K562 (cell line): ENCODE data around the gene KIT. TPM values are rescaled to one million over a fixed set of nuclear protein-coding genes. Genes with fewer than 3 reads are reported as not detected.

Experiments
- ATAC-seq: fragments of 200-7000 bp; cut with Tn5 transposase; 3 replicates; pipeline ENCODE4 v1.9.1; 2020; ENCODE audit warnings: moderate library complexity
- BruUV-seq: library from RNA; stranded (reverse); fragments of 400-500 nt; replicated peaks from 2 replicates; lab custom pipeline; 2021; lab: Mats Ljungman, UMichigan
- CTCF ChIA-PET: fragments of 300-600 bp; formaldehyde crosslinking; extraction: SDS; loops from one replicate; lab custom pipeline; 2021; ENCODE audit warnings: low intra/inter-chr PET ratio; lab: Yijun Ruan, JAX
- POLR2A ChIA-PET: fragments of 300-600, 350-650 bp; sonication (Branson Sonifier 250); formaldehyde crosslinking; extraction: SDS; loops from one replicate; lab custom pipeline; 2021; ENCODE audit warnings: antibody characterized with exemption, inconsistent platforms; lab: Yijun Ruan, JAX
- DNase-seq, 4 experiments: peaks; one replicate each; pipeline versions ENCODE4 v3.0.0 to v3.0.0-alpha.2; 2011 to 2018; ENCODE audit warnings: low spot score in 3 of 4, mixed read lengths in 3 of 4; ENCODE audit errors: extremely low read depth in 1 of 4
- FAIRE-seq: peaks from 2 replicates; lab custom pipeline; 2011; peaks lifted over from hg19 to GRCh38; lab: Jason Lieb, UNC
- H2AFZ ChIP-seq: 2 replicates; pipeline ENCODE4 v1.6.0; 2011; ENCODE audit warnings: low read depth, low read length, control low read depth, inconsistent platforms
- H3K27ac ChIP-seq: fragments of 200-600 bp; 3 replicates; pipeline ENCODE4 v1.8.0; 2011; ENCODE audit warnings: low read depth, mild to moderate bottlenecking, control low read depth, inconsistent platforms, low read length, moderate library complexity, mixed read lengths; ENCODE audit errors: extremely low read depth
- H3K27me3 ChIP-seq, 2 experiments: fragments of 300-600 bp in 1 of 2; 2 replicates in 1 of 2; 3 replicates in 1 of 2; pipeline versions ENCODE4 v1.6.0 to v1.8.0; 2011; ENCODE audit warnings: inconsistent platforms in 2 of 2, low read length in 2 of 2, mild to moderate bottlenecking in 1 of 2, mixed read lengths in 1 of 2, moderate library complexity in 1 of 2; ENCODE audit not compliant: control insufficient read depth in 2 of 2, insufficient read depth in 2 of 2
- H3K36me3 ChIP-seq: fragments of 300-600 bp; 3 replicates; pipeline ENCODE4 v1.8.0; 2011; ENCODE audit warnings: mild to moderate bottlenecking, low read length, inconsistent platforms; ENCODE audit not compliant: control insufficient read depth, insufficient read depth
- H3K4me1 ChIP-seq, 2 experiments: fragments of 200-600 bp in 1 of 2; replicated peaks in 1 of 2; 2 replicates in 1 of 2; 3 replicates in 1 of 2; pipeline versions ENCODE4 v1.5.1 to v1.8.0; 2011; ENCODE audit warnings: inconsistent platforms in 2 of 2, low read length in 2 of 2, mild to moderate bottlenecking in 1 of 2, mixed read lengths in 1 of 2, moderate library complexity in 1 of 2; ENCODE audit not compliant: control insufficient read depth in 2 of 2, insufficient read depth in 2 of 2
- H3K4me2 ChIP-seq: 2 replicates; pipeline ENCODE4 v1.6.1; 2011; ENCODE audit warnings: low read length, control low read depth, inconsistent platforms, mixed read lengths; ENCODE audit not compliant: insufficient read depth
- H3K4me3 ChIP-seq: fragments of 200-600 bp; sonication (generic), shearing (Covaris generic); 2 replicates; pipeline ENCODE4 v1.5.1; 2016; ENCODE audit warnings: control low read depth, inconsistent platforms
- H3K79me2 ChIP-seq: fragments of 200-600 bp; 3 replicates; pipeline ENCODE4 v1.8.0; 2011; ENCODE audit warnings: low read length, inconsistent platforms; ENCODE audit not compliant: control insufficient read depth, insufficient read depth
- H3K9ac ChIP-seq, 2 experiments: 2 replicates each; pipeline versions ENCODE4 v1.6.0 to v1.6.1; 2011; ENCODE audit warnings: low read depth in 2 of 2, low read length in 2 of 2, control low read depth in 1 of 2, inconsistent platforms in 1 of 2, mild to moderate bottlenecking in 1 of 2, mixed read lengths in 1 of 2; ENCODE audit not compliant: insufficient read depth in 1 of 2
- H3K9me1 ChIP-seq: one replicate; pipeline ENCODE4 v1.6.0; 2011; ENCODE audit warnings: inconsistent platforms, mild to moderate bottlenecking, low read length, moderate library complexity; ENCODE audit not compliant: control insufficient read depth, insufficient read depth
- H3K9me3 ChIP-seq: replicated peaks from 2 replicates; pipeline ENCODE4 v1.5.1; 2011; ENCODE audit warnings: low read depth, low read length, inconsistent platforms; ENCODE audit not compliant: control insufficient read depth, insufficient read depth
- H4K20me1 ChIP-seq: replicated peaks from 2 replicates; pipeline ENCODE4 v1.6.1; 2011; ENCODE audit warnings: low read length, inconsistent platforms, mixed read lengths; ENCODE audit not compliant: control insufficient read depth, insufficient read depth
- ATF4 ChIP-seq: fragments of 450-650 bp; formaldehyde crosslinking; IDR thresholded peaks from 2 replicates; pipeline ENCODE4 v1.4.0; 2022; ENCODE audit warnings: mild to moderate bottlenecking, moderate library complexity
- CBFA2T2 ChIP-seq: fragments of 450-650 bp; conservative IDR thresholded peaks from 2 replicates; pipeline ENCODE4 v1.6.1; 2017; ENCODE audit warnings: mild to moderate bottlenecking
- CBFB ChIP-seq: sonication (generic); formaldehyde crosslinking; IDR thresholded peaks from 2 replicates; pipeline ENCODE4 v1.4.0; 2020; ENCODE audit warnings: mild to moderate bottlenecking, missing genetic modification reagents
- CHD1 ChIP-seq: fragments of 200-600 bp; sonication (generic); IDR thresholded peaks from one replicate; pipeline ENCODE4 v1.6.1; 2012; ENCODE audit warnings: mild to moderate bottlenecking, moderate library complexity, low read length, inconsistent platforms
- CTCFL ChIP-seq: IDR thresholded peaks from 2 replicates; pipeline ENCODE4 v1.6.1; 2011; ENCODE audit warnings: borderline replicate concordance, low read depth, mild to moderate bottlenecking, moderate library complexity, low read length; ENCODE audit not compliant: insufficient read depth, poor library complexity, severe bottlenecking
- ELF2 ChIP-seq: fragments of 250-450 bp; sonication (Bioruptor Pico); IDR thresholded peaks from 2 replicates; pipeline ENCODE4 v1.5.0; 2021; ENCODE audit warnings: mild to moderate bottlenecking
- ESRRA ChIP-seq: fragments of 450-650 bp; IDR thresholded peaks from 2 replicates; pipeline ENCODE4 v1.6.1; 2014; ENCODE audit warnings: low read depth, mild to moderate bottlenecking, moderate library complexity, borderline replicate concordance
- HDGF ChIP-seq: fragments of 450-650 bp; IDR thresholded peaks from 2 replicates; pipeline ENCODE4 v1.6.1; 2016
- HMG20A ChIP-seq: fragments of 450-650 bp; formaldehyde crosslinking; conservative IDR thresholded peaks from 2 replicates; pipeline ENCODE4 v1.4.0; 2020; ENCODE audit warnings: mild to moderate bottlenecking, mixed read lengths
- L3MBTL2 ChIP-seq: fragments of 450-650 bp; IDR thresholded peaks from 2 replicates; pipeline ENCODE4 v1.6.1; 2016; ENCODE audit warnings: mild to moderate bottlenecking, moderate library complexity
- LARP7 ChIP-seq: fragments of 450-650 bp; IDR thresholded peaks from 2 replicates; pipeline ENCODE4 v1.6.1; 2016
- NCOA1 ChIP-seq: fragments of 450-650 bp; IDR thresholded peaks from 2 replicates; pipeline ENCODE4 v1.6.1; 2016; ENCODE audit warnings: low read depth
- SIN3B ChIP-seq: fragments of 450-650 bp; IDR thresholded peaks from 2 replicates; pipeline ENCODE4 v1.6.1; 2017; ENCODE audit warnings: low read depth, mild to moderate bottlenecking, moderate library complexity
- THRAP3 ChIP-seq: fragments of 450-650 bp; IDR thresholded peaks from 2 replicates; pipeline ENCODE4 v1.6.1; 2016; ENCODE audit warnings: mild to moderate bottlenecking, inconsistent platforms, borderline replicate concordance
- ZBTB12 ChIP-seq: fragments of 250-450 bp; sonication (Bioruptor Pico); IDR thresholded peaks from 2 replicates; pipeline ENCODE4 v1.4.0; 2020
- ZC3H4 ChIP-seq: sonication (generic); formaldehyde crosslinking; IDR thresholded peaks from 2 replicates; pipeline ENCODE4 v1.9.0; 2021; ENCODE audit warnings: missing genetic modification reagents, borderline replicate concordance
- ZNF444 ChIP-seq: fragments of 250-450 bp; sonication (Bioruptor Pico); IDR thresholded peaks from 2 replicates; pipeline ENCODE4 v1.4.0; 2020; ENCODE audit warnings: mild to moderate bottlenecking, moderate library complexity
- WGBS: fragments of 100-300 bp; shearing (Covaris generic); methylation state at CpG from one replicate; pipeline ENCODE4 v1.1.6; 2016; ENCODE audit warnings: low coverage, mixed read lengths; ENCODE audit not compliant: insufficient coverage; ENCODE audit errors: missing lambda C conversion rate; 5-methylcytosine and 5-hydroxymethylcytosine counted together
- in situ Hi-C: fragments of 300-500 bp; cut with MboI; formaldehyde crosslinking; loops from 4 replicates; pipeline ENCODE4 v1.15.0; 2018; ENCODE audit warnings: inconsistent platforms, mixed read lengths
- intact Hi-C: fragments of 100-400 bp; cut with micrococcal nuclease; formaldehyde crosslinking; loops from 2 replicates; pipeline ENCODE4 v1.14.2; 2022
- polyA plus RNA-seq, 8 experiments: library from polyadenylated mRNA; depleted of rRNA in 4 of 8; stranded (reverse) in 5 of 8; unstranded in 3 of 8; fragments of >200 nt; fragmentation: Nextera tagmentation in 2 of 8; fragmentation: Illumina TruSeq in 1 of 8; extraction: Ambion mirVana in 2 of 8; extraction: Trizol in 1 of 8; gene quantifications; 2 replicates each; pipeline versions ENCODE4 v1.2.1 to v1.2.3, GENCODE V29; 2011 to 2014; ENCODE audit warnings: inconsistent platforms in 1 of 8, missing spikeins in 1 of 8
- total RNA-seq, 7 experiments: library from RNA; depleted of rRNA in 6 of 7; stranded (reverse); fragments of >200 nt in 6 of 7; fragmentation: Illumina TruSeq in 2 of 7; extraction: Trizol in 2 of 7; gene quantifications; 2 replicates each; pipeline versions ENCODE4 v1.2.1 to v1.2.3, GENCODE V29; 2011 to 2021; ENCODE audit warnings: low replicate concordance in 1 of 7

Gene KIT
- total and polyA plus RNA-seq, 9 of the 15 experiments (the other 6 are each of a cell fraction or from before 2014, with no cell fraction given), result 0.27 to 5.6 (median 0.57) TPM

GRCh38 chr4:54662901-54663585 lies 5.3 kb downstream of the KIT start:
- no peak for FAIRE-seq
- peaks cover 10 to 15% of the 10 kb centered on the region in 2 experiments; a peak in 4 of 5 replicates for H3K4me1 ChIP-seq
- no peaks in the 10 kb centered on the region for H3K36me3 ChIP-seq
- no peak for ATAC-seq
- H3K27ac ChIP-seq, result no peak overlapping the region
- H3K9me1 ChIP-seq, result no peaks in the 10 kb centered on the region
- peaks cover 0 to 9% of the 10 kb centered on the region in 2 experiments; a peak in 3 of 5 replicates for H3K27me3 ChIP-seq
- H3K9me3 ChIP-seq, result no peaks in the 10 kb centered on the region
- no peak overlapping the region for H3K4me2 ChIP-seq
- WGBS, result 25% methylated on average over 6 of the region's 6 CpGs
- no peaks in the 10 kb centered on the region for H3K79me2 ChIP-seq
- no peaks in the 10 kb centered on the region for H4K20me1 ChIP-seq
- H2AFZ ChIP-seq, result no peak overlapping the region
- no TSS peak for BruUV-seq
- intact Hi-C loops (no loop called here), in situ Hi-C loops (no loop called here)
- TF ChIP-seq NCOA1 (no peak), ATF4 (no peak), CHD1 (no peak), ELF2 (CRISPR knock-in tag) (no peak), HDGF (no peak), CBFB (CRISPR knock-in tag) (no peak), ZC3H4 (CRISPR knock-in tag) (no peak), THRAP3 (no peak), LARP7 (no peak), CBFA2T2 (no peak), ZBTB12 (CRISPR knock-in tag) (no peak), SIN3B (no peak), ZNF444 (CRISPR knock-in tag) (no peak), L3MBTL2 (no peak), ESRRA (no peak), CTCFL (no peak), HMG20A (no peak)
- no peak overlapping the region for H3K9ac ChIP-seq
- CTCF ChIA-PET, result no interaction called here
- H3K4me3 ChIP-seq, result no peak overlapping the region
- DNase-seq, result no peak
- POLR2A ChIA-PET, result no interaction called here
